Tibial nerve (tissue), 4 donors: ENCODE results near the gene SLC30A2.

Experiments
- CTCF ChIP-seq, 5 experiments: fragments of 200-600 bp in 3 of 5; fragments of 450-650 bp in 2 of 5; sonication (generic) in 3 of 5; IDR thresholded peaks; one replicate each; pipeline ENCODE4 v1.5.1; 2016 to 2019; ENCODE audit warnings: antibody characterized with exemption in 5 of 5, mild to moderate bottlenecking in 3 of 5, moderate library complexity in 2 of 5
- EP300 ChIP-seq, 2 donors: sonication (generic); formaldehyde crosslinking; IDR thresholded peaks; one replicate each; pipeline ENCODE4 v1.6.1; 2017; ENCODE audit warnings: antibody characterized with exemption in 2 of 2, mild to moderate bottlenecking in 1 of 2
- POLR2A ChIP-seq, 2 donors: fragments of 450-650 bp; IDR thresholded peaks; one replicate each; pipeline ENCODE4 v1.6.1; 2017; ENCODE audit warnings: antibody characterized with exemption in 2 of 2, mild to moderate bottlenecking in 2 of 2, moderate library complexity in 2 of 2

- TF ChIP-seq EP300 (IDR thresholded peaks at IDR 0.05): no peak
- TF ChIP-seq CTCF (IDR thresholded peaks at IDR 0.05): no peak
- TF ChIP-seq POLR2A (IDR thresholded peaks at IDR 0.05): no peak
Observed at GRCh38 chr1:26084091-26084561, 38.2 kb upstream of the SLC30A2 start.
